HG03039 (cell line): Measurements from ENCODE around the gene SMOC1.

Source experiments
- ATAC-seq: cut with Tn5 transposase; IDR thresholded peaks from one replicate; pipeline ENCODE4 v1.9.1; 2021; ENCODE audit warnings: mild to moderate bottlenecking, moderate library complexity; ENCODE audit not compliant: unreplicated experiment

SMOC1 gene, protein sequence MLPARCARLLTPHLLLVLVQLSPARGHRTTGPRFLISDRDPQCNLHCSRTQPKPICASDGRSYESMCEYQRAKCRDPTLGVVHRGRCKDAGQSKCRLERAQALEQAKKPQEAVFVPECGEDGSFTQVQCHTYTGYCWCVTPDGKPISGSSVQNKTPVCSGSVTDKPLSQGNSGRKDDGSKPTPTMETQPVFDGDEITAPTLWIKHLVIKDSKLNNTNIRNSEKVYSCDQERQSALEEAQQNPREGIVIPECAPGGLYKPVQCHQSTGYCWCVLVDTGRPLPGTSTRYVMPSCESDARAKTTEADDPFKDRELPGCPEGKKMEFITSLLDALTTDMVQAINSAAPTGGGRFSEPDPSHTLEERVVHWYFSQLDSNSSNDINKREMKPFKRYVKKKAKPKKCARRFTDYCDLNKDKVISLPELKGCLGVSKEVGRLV

DNA sequence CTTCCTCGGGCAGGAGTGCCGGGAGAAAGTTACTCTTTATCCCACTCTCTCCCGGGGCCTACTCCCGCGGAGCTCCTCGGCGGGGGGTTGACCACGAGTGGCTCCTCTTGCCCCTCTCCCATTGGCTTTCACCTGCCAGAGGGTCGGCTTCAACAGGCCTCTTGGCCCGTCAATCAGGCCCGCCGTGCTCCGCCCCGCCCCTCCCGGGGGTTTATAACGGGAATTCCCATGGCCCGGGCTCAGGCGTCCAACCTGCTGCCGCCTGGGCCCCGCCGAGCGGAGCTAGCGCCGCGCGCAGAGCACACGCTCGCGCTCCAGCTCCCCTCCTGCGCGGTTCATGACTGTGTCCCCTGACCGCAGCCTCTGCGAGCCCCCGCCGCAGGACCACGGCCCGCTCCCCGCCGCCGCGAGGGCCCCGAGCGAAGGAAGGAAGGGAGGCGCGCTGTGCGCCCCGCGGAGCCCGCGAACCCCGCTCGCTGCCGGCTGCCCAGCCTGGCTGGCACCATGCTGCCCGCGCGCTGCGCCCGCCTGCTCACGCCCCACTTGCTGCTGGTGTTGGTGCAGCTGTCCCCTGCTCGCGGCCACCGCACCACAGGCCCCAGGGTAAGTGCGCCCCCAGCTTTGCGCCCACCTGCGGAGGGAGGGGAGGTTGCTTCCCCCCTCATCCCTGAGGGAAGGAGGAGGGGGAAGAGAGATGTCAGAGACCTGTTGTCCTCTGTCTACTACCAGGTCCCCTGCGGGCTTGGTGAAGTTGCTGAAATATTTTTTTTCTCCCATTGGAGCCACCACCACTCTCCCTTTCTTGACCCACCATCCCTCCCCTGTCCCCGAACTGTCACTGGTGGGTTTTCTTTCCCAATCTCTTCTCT, at the start of gene SMOC1:
Gene SMOC1, plus strand, starts transcription at position 242 of the 869 bp plus-strand sequence. Its CDS starts 263 bp downstream, at position 505.
- ATAC-seq = peak; percentile 41

DNA sequence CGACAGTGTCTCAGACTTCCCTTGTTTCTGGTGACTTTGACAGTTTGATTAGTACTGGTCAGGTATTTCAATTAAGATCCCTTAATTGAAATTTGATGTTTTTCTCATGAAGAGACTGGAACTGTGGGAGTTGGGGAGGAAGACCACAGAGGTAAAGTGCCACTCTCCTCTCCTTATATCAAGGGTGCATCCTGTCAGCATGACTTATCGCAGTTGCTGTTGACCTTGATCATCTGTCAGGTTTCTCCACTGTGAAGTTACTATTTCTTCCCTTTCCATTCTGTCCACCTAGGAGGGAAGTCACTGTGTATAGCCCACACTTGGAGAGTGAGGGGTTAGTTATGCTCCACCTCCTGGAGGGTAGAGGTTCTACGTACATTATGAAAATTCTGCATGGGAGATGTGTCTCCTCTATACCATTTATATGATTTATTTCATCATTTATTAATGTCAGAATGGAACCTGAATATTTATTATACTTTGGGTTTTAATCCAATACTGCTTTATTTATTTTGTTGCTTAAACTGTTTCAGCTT, 40.3 kb upstream of the SMOC1 start:
- no peak for ATAC-seq

DNA sequence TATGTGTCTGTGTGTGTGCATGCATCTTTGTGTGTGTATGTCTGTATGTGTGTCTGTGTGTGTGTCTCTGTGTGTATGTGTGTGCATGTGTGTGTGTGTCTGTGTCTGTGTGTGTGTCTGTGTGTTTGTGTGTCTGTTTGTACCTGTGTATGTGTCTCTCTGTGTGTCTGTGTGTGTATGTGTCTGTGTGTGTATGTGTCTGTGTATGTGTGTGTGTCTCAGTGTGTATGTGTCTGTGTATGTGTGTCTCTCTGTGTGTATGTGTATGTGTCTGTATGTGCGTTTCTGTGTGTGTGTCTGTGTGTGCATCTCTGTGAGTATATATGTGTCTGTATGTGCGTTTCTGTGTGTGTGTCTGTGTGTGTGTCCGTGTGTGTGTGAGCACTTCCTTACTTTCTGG, 39.6 kb upstream of the SMOC1 start:
- ATAC-seq = no peak

DNA sequence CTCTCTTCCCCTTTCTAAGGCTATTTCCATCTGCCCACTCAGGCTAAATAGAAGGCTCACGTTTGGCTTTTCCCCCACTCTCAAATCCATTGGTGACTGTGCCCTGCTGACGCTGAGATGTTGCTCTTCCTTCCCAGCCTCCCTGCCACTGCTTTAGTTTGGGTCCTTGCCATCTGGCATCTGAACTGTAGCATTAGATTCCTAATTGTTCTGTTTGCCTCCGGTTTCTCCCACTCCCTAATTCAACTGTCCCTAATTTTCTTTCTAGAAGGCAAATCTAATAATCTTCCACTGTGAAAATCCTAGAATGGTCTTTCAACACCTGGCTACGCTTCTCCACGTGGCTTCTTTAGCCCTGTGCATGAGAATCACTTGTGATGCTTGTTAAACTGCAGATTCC, 37.6 kb upstream of the SMOC1 start:
- no peak for ATAC-seq

DNA sequence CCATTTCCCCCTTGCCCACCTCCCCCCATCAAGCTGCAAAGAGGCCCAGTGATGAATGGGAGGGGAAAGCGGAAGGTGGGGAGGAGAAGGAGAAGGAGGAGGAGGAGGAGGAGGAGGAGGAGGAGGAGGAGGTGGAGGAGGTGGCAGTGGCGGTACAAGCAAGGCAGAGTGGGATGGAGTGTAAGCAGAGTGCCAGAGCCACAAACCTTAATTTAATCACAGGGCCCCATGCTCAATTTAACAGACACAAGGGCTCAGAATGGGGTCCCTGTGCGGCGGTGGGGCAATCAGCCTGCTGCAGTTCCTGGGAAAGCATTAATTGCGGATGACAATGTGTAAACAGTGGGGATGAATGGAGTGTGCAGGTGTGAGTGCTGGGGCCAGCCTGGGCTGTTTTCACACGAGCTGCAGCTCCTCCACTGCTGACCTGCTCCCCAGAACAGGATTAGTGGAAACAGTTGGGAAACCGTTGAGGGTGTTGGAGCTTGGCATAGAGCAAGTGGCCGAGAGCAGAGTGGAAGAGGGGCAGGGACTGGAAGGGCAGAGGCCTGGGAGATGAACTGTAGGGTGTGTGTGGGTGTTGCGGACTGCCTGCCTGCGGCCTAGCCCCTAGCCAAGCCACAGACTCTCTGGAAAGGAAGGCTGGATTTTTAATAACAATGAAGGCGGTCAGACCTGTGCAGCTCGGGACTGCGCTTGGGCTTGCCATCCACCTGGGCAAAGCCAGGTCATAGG, 36.4 kb upstream of the SMOC1 start:
- ATAC-seq = no peak

DNA sequence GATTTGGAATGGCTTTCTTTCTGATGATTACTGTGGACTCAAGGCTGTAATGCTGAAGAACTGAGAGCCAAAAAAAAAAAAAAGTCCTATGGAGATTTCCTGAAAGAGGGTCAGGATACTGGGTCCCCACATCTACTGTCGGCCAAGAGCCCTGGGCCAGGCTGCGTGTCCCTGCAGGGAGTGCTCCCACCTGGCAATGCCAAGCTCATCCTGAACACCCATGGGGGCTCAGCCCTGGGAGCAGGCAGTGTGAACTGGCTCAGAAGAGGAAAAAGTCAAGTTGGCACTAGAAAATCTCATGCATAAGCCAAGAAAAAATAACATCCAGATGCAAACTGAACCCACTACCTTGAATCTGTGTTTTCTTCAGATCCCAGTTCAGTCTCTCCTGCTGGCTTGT, 35.0 kb upstream of the SMOC1 start:
- ATAC-seq = no peak

DNA sequence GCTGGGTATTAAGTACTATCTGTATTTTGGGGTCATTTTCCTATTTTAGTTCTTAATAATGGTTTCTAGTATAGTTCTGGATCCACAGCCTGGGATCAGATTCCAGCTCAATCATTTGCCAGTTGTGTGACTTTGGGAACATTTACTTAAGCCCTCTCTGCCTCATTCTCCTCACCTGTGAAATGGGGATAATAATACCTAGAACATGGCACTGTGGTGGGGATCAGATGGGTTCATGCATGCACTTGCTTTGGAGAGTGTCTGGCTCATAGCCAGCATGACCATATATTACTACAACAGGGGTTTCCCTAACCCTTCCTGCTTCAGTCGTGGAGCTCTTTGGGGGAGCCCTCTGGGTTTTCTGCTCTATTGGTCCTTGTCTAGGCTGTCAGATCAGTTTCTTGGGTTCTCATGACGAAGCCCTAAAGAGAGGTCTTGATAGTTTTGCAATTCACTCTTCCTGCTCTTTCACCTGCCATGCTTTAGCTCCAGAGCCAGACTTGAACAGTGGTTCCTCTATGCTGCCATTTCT, 34.1 kb upstream of the SMOC1 start:
- ATAC-seq = no peak

DNA sequence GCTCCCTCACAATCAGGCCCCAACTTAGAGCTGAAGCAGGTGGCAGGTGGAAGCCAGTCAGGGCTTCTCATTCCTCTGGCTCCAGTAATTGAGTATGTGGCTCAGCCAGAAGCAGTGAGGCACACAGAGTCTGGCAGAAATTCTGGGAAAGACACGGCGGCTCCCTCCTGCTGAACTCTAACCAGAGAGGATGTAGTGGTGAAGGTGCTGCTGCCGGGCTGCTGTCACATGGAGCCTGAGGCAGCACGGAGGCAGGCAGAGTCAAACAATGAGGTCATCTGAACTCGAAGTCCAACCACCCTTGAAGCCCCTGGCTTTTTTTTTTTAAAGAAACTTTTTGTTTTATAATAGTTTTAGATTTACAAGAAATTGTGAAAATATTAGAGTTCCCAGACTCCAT, 33.4 kb upstream of the SMOC1 start:
- no peak for ATAC-seq

DNA sequence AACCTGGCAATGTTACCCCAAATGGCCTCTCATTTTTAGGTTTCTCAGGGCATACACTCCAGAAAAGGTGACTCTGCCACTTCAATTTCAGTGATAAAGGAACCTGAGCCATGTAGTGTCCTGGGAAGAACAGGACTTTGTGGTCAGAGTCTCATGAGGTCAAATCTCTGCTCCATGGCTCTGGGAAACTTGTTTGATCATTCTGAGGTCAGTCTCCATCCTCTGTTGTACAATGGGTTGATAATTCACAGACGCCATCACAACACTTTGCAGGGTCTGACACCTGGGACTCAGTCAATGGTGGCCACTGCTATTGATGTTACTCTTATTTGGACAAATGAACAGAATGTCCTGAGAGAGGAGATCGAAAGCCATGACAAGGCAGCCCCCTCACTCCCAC, 31.1 kb upstream of the SMOC1 start:
- no peak for ATAC-seq

DNA sequence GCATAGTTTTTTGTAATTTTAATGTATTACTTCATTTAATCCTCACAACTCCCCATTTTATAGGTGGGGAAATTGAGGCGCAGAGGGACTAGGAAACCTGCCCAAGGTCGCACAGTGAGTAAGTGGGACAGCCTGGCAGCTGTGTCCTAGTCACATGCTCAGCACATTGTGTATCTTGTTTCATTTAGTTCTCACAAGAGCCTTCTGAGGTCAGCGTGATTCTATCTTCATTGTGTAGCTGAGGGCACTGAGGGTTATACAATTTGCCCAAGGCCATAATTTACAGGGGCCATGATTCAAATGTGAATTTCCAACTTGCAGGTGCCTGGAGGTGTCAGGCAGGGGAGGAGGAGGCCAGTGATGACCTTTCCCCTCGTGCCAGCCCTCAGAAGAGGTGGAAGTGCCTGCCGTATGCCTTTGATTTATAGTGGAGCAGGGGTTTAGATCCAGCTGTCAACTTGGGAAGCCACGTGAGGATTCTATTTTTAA, 30.3 kb upstream of the SMOC1 start:
- ATAC-seq = no peak

DNA sequence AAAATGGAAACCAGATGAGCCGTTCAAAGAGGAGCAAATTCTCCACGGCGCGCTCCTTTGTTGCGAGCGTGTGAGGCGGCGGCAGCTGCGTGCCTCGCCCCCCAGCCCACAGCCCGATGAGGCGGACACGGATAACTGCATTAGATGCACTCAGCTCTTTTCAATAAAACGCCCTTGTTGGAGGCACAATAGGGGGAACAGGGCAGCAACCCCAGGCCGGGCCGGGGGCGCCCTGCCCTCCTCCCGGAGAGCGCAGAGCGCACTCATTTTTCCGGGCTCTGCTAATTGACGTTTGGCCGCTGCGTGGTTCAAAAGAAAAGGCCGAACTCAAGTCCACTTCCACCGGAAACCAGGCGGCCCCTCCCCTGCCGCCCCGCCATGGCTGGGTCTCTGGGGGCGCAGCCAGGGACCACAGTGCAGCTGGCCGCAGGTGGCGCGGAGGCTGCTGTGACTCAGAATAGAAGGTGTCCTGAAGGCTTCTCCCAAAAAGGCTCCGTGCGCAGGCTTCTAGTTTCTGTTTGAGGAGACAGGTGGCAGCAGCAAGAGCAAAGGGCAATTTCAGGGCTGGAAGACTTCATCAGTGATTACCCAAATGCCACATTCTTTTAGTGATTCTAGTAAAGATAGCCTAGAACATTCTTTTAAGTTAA, 29.0 kb upstream of the SMOC1 start:
- no peak for ATAC-seq

DNA sequence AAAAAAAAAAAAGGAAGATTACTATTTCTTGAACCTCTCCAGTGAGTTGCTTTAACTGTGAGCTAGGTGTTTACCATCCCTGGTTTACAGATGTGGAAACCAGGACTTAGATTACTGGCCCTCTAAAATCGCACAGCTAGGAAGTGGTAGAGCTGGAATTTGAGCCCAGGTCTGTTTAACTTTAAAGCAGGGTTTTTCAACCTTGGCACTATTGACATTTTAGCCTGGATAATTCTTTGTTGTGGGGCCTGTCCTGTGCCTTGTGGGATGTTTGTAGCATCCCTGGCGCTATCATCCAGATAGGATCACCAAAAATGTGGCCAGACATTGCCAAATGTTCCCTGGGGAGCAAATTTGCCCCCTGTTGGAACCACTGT, 28.5 kb upstream of the SMOC1 start:
- no peak for ATAC-seq

DNA sequence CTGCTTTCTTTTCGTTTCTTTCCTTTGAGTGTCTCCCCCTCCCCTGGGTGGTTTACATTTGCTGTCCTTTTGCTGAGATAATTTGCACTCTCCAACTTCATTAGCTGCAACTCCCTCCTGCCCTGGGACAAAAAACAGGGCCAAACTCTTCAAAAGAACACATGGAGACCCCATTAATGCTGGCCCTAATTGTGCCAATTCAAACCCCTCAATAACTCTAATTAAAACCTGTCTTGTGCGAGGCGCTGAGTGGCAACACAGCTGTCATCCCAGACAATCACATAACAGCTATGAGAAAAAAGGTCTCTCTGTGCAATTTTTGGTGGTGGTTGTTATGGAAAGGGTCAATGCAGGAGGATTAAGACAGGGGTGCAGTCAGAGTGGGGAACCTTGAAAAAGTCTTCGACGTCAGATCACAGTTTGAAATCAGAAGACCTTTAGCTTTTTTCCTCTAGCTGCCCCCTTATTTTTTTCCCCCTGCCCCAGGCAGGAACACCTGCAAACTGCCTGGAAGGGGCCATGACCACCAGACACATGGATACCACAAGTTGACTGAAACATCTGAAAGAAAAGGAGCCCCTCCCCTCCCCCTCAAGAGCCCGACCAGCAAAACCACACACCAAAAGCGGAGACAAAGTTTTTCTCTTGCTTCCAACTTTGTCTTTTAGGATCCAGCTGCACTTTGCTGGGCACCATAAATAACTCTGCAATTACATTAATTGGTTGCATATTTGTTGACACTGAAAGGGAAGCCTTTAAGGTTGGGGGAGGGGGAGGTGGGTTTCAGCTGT, 26.5 kb upstream of the SMOC1 start:
- ATAC-seq = no peak

DNA sequence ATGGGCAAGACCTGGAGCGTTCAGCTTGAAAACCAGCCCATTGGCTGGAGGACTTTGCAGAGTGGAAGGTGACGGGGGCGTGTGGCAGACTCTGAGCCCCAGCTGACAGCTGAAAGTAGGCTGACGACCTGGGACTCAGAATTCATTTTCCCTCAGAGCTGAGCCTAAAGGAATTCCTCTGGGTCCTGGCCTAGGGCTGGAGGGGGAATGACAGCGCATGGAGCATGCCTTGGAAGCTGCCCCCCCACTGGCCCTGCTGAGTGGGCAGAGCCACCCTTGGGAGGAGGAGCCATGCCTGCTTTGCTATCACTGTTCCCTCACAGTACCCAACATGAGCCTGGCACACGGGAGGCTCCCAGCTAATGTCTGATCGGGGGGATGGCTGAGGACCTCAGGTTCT, 25.4 kb upstream of the SMOC1 start:
- no peak for ATAC-seq

DNA sequence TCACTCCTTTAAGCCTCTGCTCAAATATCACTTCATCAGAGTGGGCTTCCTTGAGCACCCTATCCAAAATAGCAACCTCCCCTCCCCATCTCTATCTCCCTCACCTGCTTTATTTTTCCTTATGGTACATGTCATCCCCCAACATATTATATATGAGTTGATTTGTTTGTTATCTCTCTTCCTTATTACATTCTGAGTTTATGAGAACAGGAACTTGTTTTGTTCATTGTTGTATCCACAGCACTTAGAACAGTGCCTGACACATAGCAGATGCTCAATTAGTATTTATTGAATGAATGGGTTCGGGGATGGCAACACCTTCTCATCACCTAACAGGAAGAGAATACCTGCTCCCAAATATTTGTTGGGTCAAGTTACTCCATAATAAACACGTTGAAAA, 24.6 kb upstream of the SMOC1 start:
- ATAC-seq = no peak

DNA sequence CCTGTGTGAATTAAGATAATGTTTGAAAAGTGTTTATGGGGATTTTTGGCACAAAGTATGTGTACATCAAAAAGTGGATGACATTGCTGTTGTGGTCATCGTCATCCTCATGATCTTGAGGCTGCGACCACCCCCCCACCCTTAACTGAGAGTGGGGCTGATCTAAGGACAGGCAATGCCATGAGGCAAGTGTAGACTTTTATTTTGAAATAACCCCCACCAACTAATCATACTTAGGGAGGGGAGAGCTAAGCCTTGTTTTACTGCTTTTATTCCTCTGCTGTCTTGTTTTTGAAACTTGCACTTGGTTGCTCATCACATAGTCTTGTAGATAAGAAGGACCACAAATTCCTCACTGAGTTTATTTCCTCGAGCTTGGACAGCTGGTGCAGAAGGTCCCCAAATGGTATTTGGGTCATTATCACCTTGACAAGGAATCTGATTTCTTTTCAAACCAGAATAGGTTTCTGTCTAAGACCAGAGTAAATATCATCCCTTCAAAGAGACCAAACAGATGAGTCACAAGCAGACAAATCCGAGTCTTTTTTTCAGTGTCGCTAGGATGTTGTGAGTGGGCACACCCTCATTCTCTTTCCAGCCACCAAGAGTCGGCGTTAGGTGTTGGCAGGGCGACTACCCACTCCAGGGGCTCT, 23.9 kb upstream of the SMOC1 start:
- ATAC-seq = no peak

DNA sequence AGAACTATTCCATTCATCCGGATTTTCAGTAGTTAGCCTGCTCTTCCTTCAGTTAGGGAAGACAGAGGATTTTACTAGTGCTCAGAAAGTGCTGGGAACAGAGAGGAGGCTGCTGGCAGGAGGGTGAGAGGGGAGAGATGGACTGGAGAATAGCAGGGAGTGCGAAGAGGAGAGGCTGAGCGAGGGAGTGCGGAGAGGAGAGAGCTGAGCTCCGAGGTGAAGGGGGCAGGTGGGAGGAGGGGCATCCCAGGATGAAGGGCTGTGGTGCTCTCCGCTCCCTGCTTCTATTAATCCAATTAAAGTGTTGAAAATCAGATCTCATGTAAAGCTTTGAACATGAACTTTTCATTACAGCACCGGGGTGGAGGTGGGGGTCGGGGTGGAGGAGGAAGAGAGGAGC, 20.4 kb upstream of the SMOC1 start:
- no peak for ATAC-seq

DNA sequence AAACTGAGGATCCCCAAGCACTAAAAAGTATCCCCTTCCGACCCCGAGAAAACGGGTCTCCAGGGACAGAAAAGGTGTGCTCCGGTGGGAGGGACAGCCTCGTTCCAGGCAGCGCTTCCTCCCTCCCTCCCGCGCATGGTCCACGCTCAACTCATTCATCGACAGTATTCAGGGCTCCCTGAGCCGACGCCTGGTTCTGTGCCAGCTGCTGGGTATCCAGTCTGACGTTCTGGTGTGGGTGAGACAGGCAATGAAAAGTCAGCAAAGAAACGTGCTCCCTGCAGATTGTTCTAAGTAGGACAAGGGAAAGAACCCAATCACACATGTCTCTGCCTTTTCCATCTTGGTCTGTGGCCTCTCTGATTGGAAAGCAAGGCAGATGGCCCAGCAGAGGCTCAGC, 19.6 kb upstream of the SMOC1 start:
- no peak for ATAC-seq

DNA sequence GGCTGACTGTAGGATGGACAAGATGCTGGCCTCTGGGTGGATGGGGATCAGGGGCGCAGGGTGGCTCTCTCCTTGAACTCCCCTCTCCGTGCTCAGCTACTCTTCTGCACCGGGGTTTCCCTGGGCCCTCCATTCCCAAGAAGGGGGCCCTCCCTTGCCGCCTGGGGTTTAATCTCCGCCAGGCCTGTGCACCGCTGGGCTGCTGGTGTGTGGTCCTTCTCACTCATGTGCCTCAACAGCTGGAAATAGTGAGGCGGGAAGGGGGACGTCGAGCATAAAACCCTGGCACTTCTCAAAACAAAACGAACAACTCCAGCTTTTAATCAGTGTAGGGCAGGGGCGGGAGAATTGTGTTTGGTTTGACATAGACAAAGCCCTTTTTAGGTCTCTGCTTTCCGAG, 19.0 kb upstream of the SMOC1 start:
- no peak for ATAC-seq
